ENCODE measurements around the gene SPSB3. TPM values are rescaled to one million over a fixed set of nuclear protein-coding genes. Genes with fewer than 3 reads are reported as not detected.

Gene SPSB3
- total RNA-seq, 4 donors from 2014 or later = 52.2 to 87.3 (median 68.5) TPM

Small RNA genes lying within 50 kb of the gene (microRNA-seq; reads per million reads assigned to microRNA genes)
- gene MIR3177 = 1.8 reads per million

Small RNA genes lying within 50 kb of the gene (small RNA-seq; reads per million reads assigned to genes)
- gene MIR3177 = not detected

Other genes starting within 250 kb of the SPSB3 start
- gene TMEM204, start 248.9 kb downstream of the SPSB3 start, total RNA-seq = 10 to 100 TPM; 38.5 to 85.3 (median 66.0) TPM
- 10 to 100 TPM; 53.9 to 89.9 (median 79.8) TPM for gene IFT140, start 170.5 kb downstream of the SPSB3 start, total RNA-seq
- gene CRAMP1, start 170.2 kb downstream of the SPSB3 start, total RNA-seq = 10 to 100 TPM; 11.0 to 20.8 (median 15.6) TPM
- gene JPT2, start 104.3 kb downstream of the SPSB3 start, total RNA-seq = 10 to 100 TPM; 30.8 to 50.3 (median 44.9) TPM
- 100 to 1,000 TPM in 1 of 4 donors, 10 to 100 TPM in 3; 45.7 to 137 (median 60.4) TPM for gene MAPK8IP3, start 76.4 kb downstream of the SPSB3 start, total RNA-seq
- 100 to 1,000 TPM in 2 of 4 donors, 10 to 100 TPM in 2; 43.7 to 173 (median 103) TPM for gene NME3, start 11.0 kb downstream of the SPSB3 start, total RNA-seq
- gene EME2, start 9.8 kb downstream of the SPSB3 start, total RNA-seq = 10 to 100 TPM; 12.8 to 31.8 (median 22.0) TPM
- gene MRPS34, start 9.4 kb downstream of the SPSB3 start, total RNA-seq = 100 to 1,000 TPM in 1 of 4 donors, 10 to 100 TPM in 3; 67.3 to 146 (median 98.1) TPM
- gene NUBP2, start 389 bp upstream of the SPSB3 start, total RNA-seq = 100 to 1,000 TPM in 3 of 4 donors, 10 to 100 TPM in 1; 47.3 to 122 (median 106) TPM
- gene IGFALS, start 11.1 kb upstream of the SPSB3 start, total RNA-seq = 1 to 10 TPM in 3 of 4 donors, under 1 TPM in 1; 0.13 to 4.2 (median 1.8) TPM
- 100 to 1,000 TPM in 3 of 4 donors, 10 to 100 TPM in 1; 91.7 to 150 (median 119) TPM for gene HAGH, start 44.3 kb upstream of the SPSB3 start, total RNA-seq
- gene FAHD1, start 44.6 kb upstream of the SPSB3 start, total RNA-seq = 10 to 100 TPM; 40.9 to 52.5 (median 45.0) TPM
- under 1 TPM in 1 of 4 donors, not detected in 3; 0.13 TPM for gene MEIOB, start 89.6 kb upstream of the SPSB3 start, total RNA-seq
- under 1 TPM in 1 of 4 donors, not detected in 3; 0.54 TPM for gene HS3ST6, start 135.8 kb upstream of the SPSB3 start, total RNA-seq
- gene MSRB1, start 160.6 kb upstream of the SPSB3 start, total RNA-seq = 10 to 100 TPM in 2 of 4 donors, 1 to 10 TPM in 2; 5.0 to 43.7 (median 12.4) TPM
- not detected for gene RPL3L, start 172.1 kb upstream of the SPSB3 start, total RNA-seq
- 100 to 1,000 TPM; 174 to 325 (median 284) TPM for gene NDUFB10, start 177.0 kb upstream of the SPSB3 start, total RNA-seq
- gene RPS2, start 182.3 kb upstream of the SPSB3 start, total RNA-seq = 1,000 to 10,000 TPM in 3 of 4 donors, 100 to 1,000 TPM in 1; 976 to 2,244 (median 1,167) TPM
- not detected for gene RNF151, start 184.3 kb upstream of the SPSB3 start, total RNA-seq
- gene TBL3, start 189.5 kb upstream of the SPSB3 start, total RNA-seq = 10 to 100 TPM; 34.4 to 91.8 (median 53.7) TPM
- not detected for gene NOXO1, start 198.9 kb upstream of the SPSB3 start, total RNA-seq
- 10 to 100 TPM in 3 of 4 donors, 1 to 10 TPM in 1; 7.8 to 37.2 (median 22.3) TPM for gene GFER, start 201.6 kb upstream of the SPSB3 start, total RNA-seq
- not detected for gene SYNGR3, start 207.4 kb upstream of the SPSB3 start, total RNA-seq
- gene ZNF598, start 227.2 kb upstream of the SPSB3 start, total RNA-seq = 10 to 100 TPM; 19.0 to 38.4 (median 27.4) TPM
- under 1 TPM in 2 of 4 donors, not detected in 2; 0.54 to 0.63 TPM for gene NPW, start 237.2 kb upstream of the SPSB3 start, total RNA-seq
- gene NHERF2, start 244.3 kb upstream of the SPSB3 start, total RNA-seq = 100 to 1,000 TPM in 1 of 4 donors, 10 to 100 TPM in 3; 73.8 to 146 (median 81.6) TPM